Esophagus mucosa (tissue), 1 donor: ENCODE data around the gene SHROOM1. TPM values are rescaled to one million over a fixed set of nuclear protein-coding genes. Genes with fewer than 3 reads are reported as not detected.
A peak's percentile ranks its signal among the peaks of the same experiment; 100 is the strongest.

ENCODE experiments used
- ATAC-seq: fragments of 200-7000 bp; cut with Tn5 transposase; one replicate; pipeline ENCODE4 v1.9.1; 2020
- total RNA-seq: library from RNA; stranded (reverse); gene quantifications from one replicate; pipeline ENCODE4 v1.2.4, GENCODE V29; 2023
- donor health status: DM: yes; HTN: yes; CAD: no.

SHROOM1 gene
- total RNA-seq, 1 donor from 2014 or later: 6.9 TPM

GRCh38 chr5:132777209-132778069 is 53.0 kb downstream of the SHROOM1 start, which contains the start of gene SEPTIN8:
SEPTIN8 (minus strand) TSS chr5:132777239; CDS start chr5:132777137, 102 bp downstream.
- peak; percentile 40 for ATAC-seq

DNA sequence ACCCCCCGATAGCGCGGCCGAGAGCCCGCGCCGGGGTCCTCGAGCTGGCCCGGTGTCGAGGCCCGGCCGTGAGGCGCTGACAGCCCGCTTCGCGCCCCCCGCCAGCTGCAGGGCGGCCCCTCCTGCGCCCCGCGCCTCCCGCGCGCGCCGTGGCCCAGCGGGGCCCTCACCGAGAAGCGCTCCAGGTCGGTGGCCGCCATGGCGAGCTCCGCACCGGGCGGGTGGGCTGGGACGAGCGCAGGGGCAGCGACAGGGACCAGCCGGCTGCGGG is 53.6 kb downstream of the SHROOM1 start:
- peak; percentile 2 for ATAC-seq

GRCh38 chr5:132776131-132776937 is 54.1 kb downstream of the SHROOM1 start:
- peak; percentile 24 for ATAC-seq

- peak; percentile 36 for ATAC-seq
Measured at GRCh38 chr5:132775476-132775961, 54.9 kb downstream of the SHROOM1 start.

- ATAC-seq: peak; percentile 77
Measured at GRCh38 chr5:132774896-132775295, 55.6 kb downstream of the SHROOM1 start.

GRCh38 chr5:132774406-132774805 is 56.0 kb downstream of the SHROOM1 start:
- ATAC-seq: peak; percentile 41

DNA sequence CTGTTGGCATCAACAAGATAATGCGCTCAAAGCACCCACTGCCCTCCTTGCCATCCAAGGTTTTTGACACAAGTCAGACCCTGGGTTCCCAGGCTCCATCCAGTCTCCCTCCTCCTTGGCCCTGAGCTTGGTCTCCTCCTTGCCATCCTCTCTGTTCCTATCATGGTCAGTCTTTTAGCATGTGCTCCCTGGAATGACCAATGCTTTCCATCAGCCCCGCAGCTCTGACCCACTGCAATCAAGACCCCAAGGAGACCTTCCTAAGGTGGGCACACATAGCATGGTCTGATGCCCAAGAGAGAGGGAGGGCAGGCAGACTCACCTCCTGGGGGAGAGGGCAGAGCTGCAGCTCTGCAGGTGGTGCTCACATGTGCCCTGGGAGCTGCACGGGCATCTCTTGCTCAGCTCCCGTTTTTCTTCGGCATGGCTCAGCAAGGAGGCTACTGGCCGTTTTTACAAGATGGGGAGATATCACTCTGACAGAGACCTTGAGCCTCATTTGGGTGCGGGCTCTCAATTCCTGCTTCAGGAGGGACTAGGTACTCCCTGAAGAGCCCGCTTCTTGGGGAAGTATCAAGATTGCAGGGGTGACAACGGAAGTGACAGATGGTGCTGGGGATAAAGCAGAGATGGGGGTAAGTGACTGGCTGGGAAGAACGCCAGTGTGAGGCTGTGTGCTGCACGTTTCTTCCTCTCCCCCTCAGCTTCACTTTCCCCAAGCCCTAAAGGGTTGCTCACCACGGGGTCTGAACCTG is 56.7 kb downstream of the SHROOM1 start:
- no peak for ATAC-seq

- ATAC-seq: no peak
Measured at GRCh38 chr5:132773114-132773513, 57.3 kb downstream of the SHROOM1 start.

DNA sequence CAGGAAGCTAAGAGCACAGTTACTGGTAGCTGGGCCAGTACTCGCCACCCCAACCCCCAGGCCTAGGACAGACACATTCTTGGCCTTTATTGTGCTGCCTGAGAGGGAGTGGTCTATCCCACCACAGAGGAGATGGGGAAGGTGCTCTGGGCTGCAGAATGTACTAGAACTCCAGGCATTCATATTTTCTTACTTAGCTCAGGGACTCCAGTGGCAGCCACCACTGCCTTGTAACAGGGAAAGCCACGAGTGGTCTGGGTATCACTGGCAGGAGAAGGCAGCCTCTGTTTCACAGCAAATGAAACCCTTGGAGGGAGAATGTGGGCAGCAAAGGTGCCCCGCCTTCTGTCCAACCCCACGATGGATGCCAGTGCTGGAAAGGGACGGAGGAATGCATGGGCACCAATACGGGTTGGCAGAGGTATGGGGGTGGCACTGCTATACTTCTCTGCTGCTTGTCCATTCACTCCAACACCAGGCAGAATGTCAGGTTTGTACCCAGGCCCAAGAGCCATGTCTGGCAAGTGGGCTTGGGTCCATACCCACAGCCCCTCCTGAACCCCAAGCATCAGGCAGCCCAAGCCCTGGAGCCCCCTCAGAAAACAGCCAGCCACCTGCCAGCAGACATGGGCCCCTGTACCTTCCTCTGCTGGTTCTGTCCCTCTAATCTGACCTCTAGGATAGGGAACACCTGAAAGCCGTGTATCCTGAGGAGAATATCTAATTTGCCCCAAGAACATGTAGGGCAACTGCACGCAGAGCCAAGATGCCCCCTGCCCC is 58.0 kb downstream of the SHROOM1 start:
- no peak for ATAC-seq

Other genes starting within 250 kb of the SHROOM1 start
- not detected for gene IL13, start 172.5 kb downstream of the SHROOM1 start, total RNA-seq
- gene IL4, start 156.7 kb downstream of the SHROOM1 start, total RNA-seq: not detected
- gene KIF3A, start 93.1 kb downstream of the SHROOM1 start, total RNA-seq: 5.5 TPM
- not detected for gene CCNI2, start 83.2 kb downstream of the SHROOM1 start, total RNA-seq
- 46.0 TPM for gene SEPTIN8, start 53.4 kb downstream of the SHROOM1 start, total RNA-seq
- 0.04 TPM for gene SOWAHA, start 17.3 kb downstream of the SHROOM1 start, total RNA-seq
- 0.36 TPM for gene GDF9, start 35.8 kb upstream of the SHROOM1 start, total RNA-seq
- gene UQCRQ, start 36.0 kb upstream of the SHROOM1 start, total RNA-seq: 509 TPM
- gene LEAP2, start 43.0 kb upstream of the SHROOM1 start, total RNA-seq: 0.68 TPM
- gene AFF4, start 133.0 kb upstream of the SHROOM1 start, total RNA-seq: 74.3 TPM
- gene ZCCHC10, start 195.9 kb upstream of the SHROOM1 start, total RNA-seq: 20.1 TPM
- gene HSPA4, start 221.4 kb upstream of the SHROOM1 start, total RNA-seq: 107 TPM